A673 (cell line): ENCODE measurements around the gene GABRR1. TPM values are rescaled to one million over a fixed set of nuclear protein-coding genes. Genes with fewer than 3 reads are reported as not detected.
"Not testable (repeated sequence)": the region's sequence is repeated elsewhere in the genome, so short reads cannot be mapped to it uniquely, and the experiment has no call there.

Experiments
- BruUV-seq: library from RNA; stranded (reverse); fragments of 400-500 nt; replicated peaks from 2 replicates; lab custom pipeline; 2021; lab: Mats Ljungman, UMichigan
- CTCF ChIA-PET: fragments of 300-600 bp; sonication (Branson Sonifier 250); formaldehyde crosslinking; loops from one replicate; lab custom pipeline; 2022; ENCODE audit warnings: antibody characterized with exemption; lab: Charles Lee
- POLR2A ChIA-PET: fragments of 300-600 bp; sonication (Branson Sonifier 250); formaldehyde crosslinking; loops from one replicate; lab custom pipeline; 2022; ENCODE audit warnings: antibody characterized with exemption; ENCODE audit not compliant: low non-redundant PET; lab: Charles Lee
- DNase-seq: peaks from one replicate; pipeline ENCODE4 v3.0.0-alpha.2; 2015; ENCODE audit warnings: low spot score
- H3K27ac ChIP-seq: fragments of 200-600 bp; sonication (generic); 2 replicates; pipeline ENCODE4 v1.5.1; 2016; ENCODE audit warnings: mixed run types, low read depth, mild to moderate bottlenecking, mixed read lengths, antibody characterized with exemption, low read length; ENCODE audit not compliant: poor library complexity, severe bottlenecking
- H3K27me3 ChIP-seq: fragments of 200-600 bp; sonication (generic); replicated peaks from 2 replicates; pipeline ENCODE4 v1.6.1; 2017; ENCODE audit warnings: mixed run types, low read depth, mild to moderate bottlenecking, mixed read lengths, antibody characterized with exemption, low read length; ENCODE audit not compliant: insufficient read depth, poor library complexity
- H3K36me3 ChIP-seq: fragments of 200-600 bp; sonication (generic); 2 replicates; pipeline ENCODE4 v1.6.1; 2016; ENCODE audit warnings: mixed run types, mild to moderate bottlenecking, mixed read lengths, antibody characterized with exemption, low read length; ENCODE audit not compliant: insufficient read depth, poor library complexity, severe bottlenecking
- H3K4me1 ChIP-seq: fragments of 200-600 bp; sonication (generic); 2 replicates; pipeline ENCODE4 v1.6.1; 2017; ENCODE audit warnings: mixed run types, mild to moderate bottlenecking, mixed read lengths, antibody characterized with exemption, low read length; ENCODE audit not compliant: insufficient read depth, poor library complexity, severe bottlenecking
- H3K4me3 ChIP-seq: fragments of 200-600 bp; sonication (generic); 2 replicates; pipeline ENCODE4 v1.5.1; 2016; ENCODE audit warnings: low read depth, mixed run types, mild to moderate bottlenecking, mixed read lengths, low read length; ENCODE audit not compliant: poor library complexity, severe bottlenecking
- H3K9me3 ChIP-seq: fragments of 200-600 bp; sonication (generic); 2 replicates; pipeline ENCODE4 v1.6.1; 2016; ENCODE audit warnings: mixed run types, low read depth, mild to moderate bottlenecking, mixed read lengths, antibody characterized with exemption, low read length; ENCODE audit not compliant: poor library complexity, severe bottlenecking
- EZH2 ChIP-seq: fragments of 200-600 bp; sonication (generic); IDR thresholded peaks from 2 replicates; pipeline ENCODE4 v1.6.1; 2017; ENCODE audit warnings: borderline replicate concordance, low read depth, mild to moderate bottlenecking, mixed read lengths, antibody characterized with exemption, low read length; ENCODE audit not compliant: poor library complexity, severe bottlenecking
- intact Hi-C: fragments of 100-400 bp; cut with micrococcal nuclease; formaldehyde crosslinking; loops from one replicate; pipeline ENCODE4 v1.10.0; 2022; ENCODE audit not compliant: unreplicated experiment
- total RNA-seq: library from RNA; stranded (reverse); gene quantifications from 2 replicates; pipeline ENCODE4 v1.2.3, GENCODE V29; 2021
- TF ChIP-seq, protein P1 (sequence below): fragments of 300-800, 200-600 bp; sonication (generic); conservative IDR thresholded peaks from 2 replicates; pipeline ENCODE4 v1.5.1; 2017; ENCODE audit warnings: low read depth, mild to moderate bottlenecking, antibody characterized with exemption, low read length, moderate library complexity, mixed read lengths

Gene GABRR1
- total RNA-seq, 1 experiment from 2014 or later: 0.67 TPM

DNA sequence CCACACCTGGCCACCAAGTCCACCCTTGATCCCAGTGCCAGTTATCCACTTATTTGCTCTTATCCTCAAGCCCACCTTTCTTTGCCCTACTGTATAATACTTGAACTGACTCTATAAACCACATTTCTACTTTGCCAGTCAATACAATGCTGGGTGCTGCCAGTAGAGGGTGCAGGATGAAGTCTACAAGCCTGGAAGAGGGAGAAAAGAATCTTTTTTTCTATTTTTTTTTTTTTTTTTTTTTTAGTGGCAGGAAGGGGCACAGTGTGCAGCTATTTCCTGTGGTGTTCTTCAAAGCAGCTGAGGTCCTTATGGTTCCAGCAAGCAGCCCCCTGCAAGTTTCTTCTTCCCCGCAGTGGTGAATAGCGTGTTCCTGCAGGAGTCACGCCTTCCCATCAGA is 22.2 kb upstream of the GABRR1 start:
- Histone ChIP-seq H3K36me3 (no peaks in the 10 kb centered on the region), H3K4me1 (peaks cover 33% of the 10 kb centered on the region), H3K27me3 (no peaks in the 10 kb centered on the region), H3K9me3 (no peaks in the 10 kb centered on the region), H3K4me3 (no peak overlapping the region), H3K27ac (no peak overlapping the region)
- BruUV-seq: no TSS peak
- CTCF ChIA-PET: interaction anchor here (0.6 to 0.7 kb wide), 4 partner anchors 16 to 576 kb away, joined by 3 to 5 read pairs (median 4); no protein-coding TSS in a partner anchor
- DNase-seq: peak; percentile 78
- POLR2A ChIA-PET: interaction anchor here (0.6 kb wide), 2 partner anchors 15 to 111 kb away, joined by 4 to 7 read pairs; no protein-coding TSS in a partner anchor
- TF ChIP-seq, protein P1, sequence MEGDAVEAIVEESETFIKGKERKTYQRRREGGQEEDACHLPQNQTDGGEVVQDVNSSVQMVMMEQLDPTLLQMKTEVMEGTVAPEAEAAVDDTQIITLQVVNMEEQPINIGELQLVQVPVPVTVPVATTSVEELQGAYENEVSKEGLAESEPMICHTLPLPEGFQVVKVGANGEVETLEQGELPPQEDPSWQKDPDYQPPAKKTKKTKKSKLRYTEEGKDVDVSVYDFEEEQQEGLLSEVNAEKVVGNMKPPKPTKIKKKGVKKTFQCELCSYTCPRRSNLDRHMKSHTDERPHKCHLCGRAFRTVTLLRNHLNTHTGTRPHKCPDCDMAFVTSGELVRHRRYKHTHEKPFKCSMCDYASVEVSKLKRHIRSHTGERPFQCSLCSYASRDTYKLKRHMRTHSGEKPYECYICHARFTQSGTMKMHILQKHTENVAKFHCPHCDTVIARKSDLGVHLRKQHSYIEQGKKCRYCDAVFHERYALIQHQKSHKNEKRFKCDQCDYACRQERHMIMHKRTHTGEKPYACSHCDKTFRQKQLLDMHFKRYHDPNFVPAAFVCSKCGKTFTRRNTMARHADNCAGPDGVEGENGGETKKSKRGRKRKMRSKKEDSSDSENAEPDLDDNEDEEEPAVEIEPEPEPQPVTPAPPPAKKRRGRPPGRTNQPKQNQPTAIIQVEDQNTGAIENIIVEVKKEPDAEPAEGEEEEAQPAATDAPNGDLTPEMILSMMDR: peak; percentile 77
- TF ChIP-seq EZH2: no peak
- intact Hi-C loops: no loop called here

- POLR2A ChIA-PET: no interaction called here
- BruUV-seq: no TSS peak
- H3K27ac ChIP-seq: no peak overlapping the region
- CTCF ChIA-PET: no interaction called here
- no peak for TF ChIP-seq EZH2
- TF ChIP-seq, protein P1: no peak
- no peak overlapping the region for H3K4me3 ChIP-seq
- no peaks in the 10 kb centered on the region for H3K36me3 ChIP-seq
- intact Hi-C loops: no loop called here
- DNase-seq: no peak
- no peaks in the 10 kb centered on the region for H3K9me3 ChIP-seq
- H3K27me3 ChIP-seq: no peaks in the 10 kb centered on the region
- H3K4me1 ChIP-seq: peaks cover 17% of the 10 kb centered on the region
Observed at GRCh38 chr6:89237158-89237557, 20.0 kb upstream of the GABRR1 start.

DNA sequence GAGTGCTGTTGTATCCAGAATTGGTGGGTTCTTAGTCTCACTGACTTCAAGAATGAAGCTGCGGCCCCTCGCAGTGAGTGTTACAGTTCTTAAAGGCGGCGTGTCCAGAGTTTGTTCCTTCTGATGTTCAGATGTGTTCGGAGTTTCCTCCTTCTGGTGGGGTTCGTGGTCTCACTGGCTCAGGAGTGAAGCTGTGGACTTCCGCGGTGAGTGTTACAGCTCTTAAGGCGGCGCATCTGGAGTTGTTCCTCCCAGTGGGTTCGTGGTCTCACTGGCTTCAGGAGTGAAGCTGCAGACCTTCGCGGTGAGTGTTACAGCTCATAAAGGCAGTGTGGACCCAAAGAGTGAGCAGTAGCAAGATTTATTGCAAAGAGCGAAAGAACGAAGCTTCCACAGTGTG is 16.4 kb upstream of the GABRR1 start:
- CTCF ChIA-PET, intact Hi-C loops, DNase-seq, H3K36me3 ChIP-seq, H3K4me1 ChIP-seq, H3K27me3 ChIP-seq, H3K27ac ChIP-seq, H3K4me3 ChIP-seq, H3K9me3 ChIP-seq, BruUV-seq, POLR2A ChIA-PET: not testable (repeated sequence)

- H3K36me3 ChIP-seq: no peaks in the 10 kb centered on the region
- no peaks in the 10 kb centered on the region for H3K27me3 ChIP-seq
- DNase-seq: no peak
- H3K4me3 ChIP-seq: no peak overlapping the region
- H3K27ac ChIP-seq: no peak overlapping the region
- no TSS peak for BruUV-seq
- no peaks in the 10 kb centered on the region for H3K4me1 ChIP-seq
- TF ChIP-seq, protein P1: no peak
- no peak for TF ChIP-seq EZH2
- POLR2A ChIA-PET: no interaction called here
- intact Hi-C loops: no loop called here
- CTCF ChIA-PET: no interaction called here
- no peaks in the 10 kb centered on the region for H3K9me3 ChIP-seq
Observed at GRCh38 chr6:89222712-89223039, 5.5 kb upstream of the GABRR1 start.
